SW 1271 (cell line): Measurements from ENCODE around the gene NHP2.
A peak's percentile ranks its signal among the peaks of the same experiment; 100 is the strongest.
"Not testable (repeated sequence)": the region's sequence is repeated elsewhere in the genome, so short reads cannot be mapped to it uniquely, and the experiment has no call there.

Experiments used
- DNase-seq, 2 experiments: peaks; one replicate each; lab custom pipeline; 2025; lab: John Stamatoyannopoulos, UW

Gene NHP2

DNA sequence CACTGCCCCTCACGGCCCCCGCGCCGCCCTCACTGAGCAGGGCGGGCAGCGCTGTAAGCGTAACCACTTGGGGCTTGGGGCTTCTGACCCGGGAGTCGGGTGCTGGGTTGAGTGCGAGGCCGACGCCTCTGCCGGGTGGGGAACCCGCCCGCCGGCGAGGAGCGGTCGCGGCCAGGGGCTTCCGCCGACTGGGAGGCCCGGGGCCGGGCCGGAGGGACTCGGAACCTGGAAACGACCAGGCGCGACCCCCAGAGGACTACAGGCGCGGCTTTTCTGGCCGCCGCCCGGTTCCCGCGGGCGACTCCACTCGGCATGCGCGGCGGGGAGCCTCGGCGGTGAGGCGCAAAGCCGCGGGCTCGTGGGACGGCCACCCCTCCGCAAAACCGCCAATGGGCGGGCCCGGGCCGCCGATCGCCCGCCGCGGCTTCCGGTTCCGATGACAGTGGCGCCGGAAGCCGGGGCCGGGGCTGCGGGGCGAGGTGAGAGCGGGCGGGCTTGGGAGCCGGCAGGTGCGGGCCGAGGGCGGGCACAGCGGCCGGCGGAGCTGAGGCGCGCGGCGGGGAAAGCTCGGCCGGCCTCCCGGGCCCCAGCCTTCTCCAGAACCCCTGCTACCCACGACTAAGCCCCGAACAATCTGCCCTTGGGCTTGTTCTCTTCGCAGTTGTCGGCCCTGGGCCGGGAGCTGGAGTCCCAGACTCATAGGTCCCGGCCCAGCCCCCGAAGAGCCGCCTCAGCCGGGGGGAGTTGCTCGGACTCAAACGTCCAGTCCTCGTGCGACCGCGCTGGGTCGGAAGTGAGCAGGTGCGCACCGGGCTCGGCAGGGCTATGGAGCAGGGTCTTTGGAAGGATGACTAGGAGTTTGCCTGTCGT lies 22.9 kb downstream of the NHP2 start, which contains the start of gene RMND5B:
Gene RMND5B, plus strand, starts transcription at position 439 of the 870 bp plus-strand sequence. CDS start 7,106 bp downstream, outside the sequence.
- DNase-seq = peak; percentile 41 to 80

DNA sequence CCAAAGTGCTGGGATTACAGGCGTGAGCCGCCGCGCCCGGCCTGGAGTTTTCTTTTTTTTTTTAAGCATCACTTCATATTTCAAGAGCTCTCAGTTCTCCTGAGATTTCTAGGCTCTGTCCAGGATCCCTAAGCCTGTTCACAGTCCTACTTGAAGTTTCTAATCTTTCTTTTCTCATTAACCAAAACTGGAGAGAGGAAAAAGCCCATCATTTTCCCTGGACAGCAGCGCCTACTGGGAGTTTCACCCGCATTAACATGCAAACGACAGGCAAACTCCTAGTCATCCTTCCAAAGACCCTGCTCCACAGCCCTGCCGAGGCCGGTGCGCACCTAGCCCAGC lies 23.5 kb downstream of the NHP2 start:
- DNase-seq = not testable (repeated sequence)

DNA sequence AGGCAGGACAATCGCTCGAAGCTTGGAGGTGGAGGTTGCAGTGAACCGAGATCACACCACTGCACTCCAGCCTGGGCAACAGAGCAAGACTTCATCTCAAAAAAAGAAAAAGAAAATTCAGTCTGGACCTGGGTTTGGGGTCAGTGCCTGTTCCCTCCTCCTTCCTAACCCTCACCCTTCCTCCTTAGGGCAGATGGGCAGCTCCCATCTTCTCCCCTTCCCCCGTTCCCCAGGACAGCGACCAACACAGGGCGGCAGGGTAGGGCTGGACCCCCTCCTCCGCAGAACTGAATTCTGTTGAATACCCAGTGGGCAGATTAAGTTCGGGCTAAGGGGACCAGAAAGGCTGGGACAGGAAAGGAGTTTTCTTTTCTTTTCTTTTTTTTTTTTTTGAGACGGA lies 24.4 kb downstream of the NHP2 start:
- DNase-seq = no peak

GRCh38 chr5:178127300-178128009 lies 26.2 kb downstream of the NHP2 start:
- not testable (repeated sequence) for DNase-seq

DNA sequence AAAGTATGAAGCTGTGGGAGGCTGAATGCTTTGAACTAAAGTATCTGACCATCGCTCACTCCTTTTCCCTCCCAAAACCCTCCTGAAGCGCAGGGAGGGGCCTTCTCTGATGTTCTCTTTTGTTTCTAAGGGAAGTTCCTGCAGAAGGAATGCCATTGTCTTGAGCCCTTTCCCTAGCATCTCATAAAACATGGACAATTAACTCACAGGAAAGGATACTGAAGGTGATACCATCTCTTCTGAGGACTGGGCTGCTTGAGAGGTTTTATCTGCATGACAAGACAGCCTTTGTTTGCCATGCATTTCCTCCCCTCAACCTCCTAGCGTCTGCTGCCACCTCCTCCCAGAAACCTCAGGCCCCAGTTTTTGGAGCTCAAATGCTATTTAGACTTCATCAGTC lies 27.1 kb downstream of the NHP2 start:
- no peak for DNase-seq

- no peak for DNase-seq
Measured at GRCh38 chr5:178125253-178125906, 28.3 kb downstream of the NHP2 start.

GRCh38 chr5:178123966-178124925 lies 29.4 kb downstream of the NHP2 start:
- no peak for DNase-seq

GRCh38 chr5:178123094-178123965 lies 30.4 kb downstream of the NHP2 start:
- DNase-seq = no peak

DNA sequence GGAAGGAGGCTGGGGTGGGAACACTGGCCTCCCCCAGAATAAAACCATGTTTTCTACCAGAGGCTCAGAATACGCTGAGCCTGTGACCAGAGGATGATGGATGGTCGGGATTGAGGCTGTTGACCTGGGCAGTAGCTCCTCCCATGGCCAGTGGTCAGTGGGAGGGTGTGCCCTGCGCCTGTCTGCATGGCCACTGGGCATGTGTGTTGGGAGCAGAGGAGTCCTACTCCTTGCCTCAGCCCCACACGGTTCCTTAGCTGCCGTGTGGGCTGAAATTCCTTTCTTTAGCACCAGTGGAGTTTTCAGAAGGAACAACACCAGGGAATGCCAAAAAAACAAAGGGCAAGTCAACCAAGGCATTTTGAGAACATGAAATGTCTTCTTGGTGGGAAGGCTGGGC lies 31.3 kb downstream of the NHP2 start:
- no peak for DNase-seq

DNA sequence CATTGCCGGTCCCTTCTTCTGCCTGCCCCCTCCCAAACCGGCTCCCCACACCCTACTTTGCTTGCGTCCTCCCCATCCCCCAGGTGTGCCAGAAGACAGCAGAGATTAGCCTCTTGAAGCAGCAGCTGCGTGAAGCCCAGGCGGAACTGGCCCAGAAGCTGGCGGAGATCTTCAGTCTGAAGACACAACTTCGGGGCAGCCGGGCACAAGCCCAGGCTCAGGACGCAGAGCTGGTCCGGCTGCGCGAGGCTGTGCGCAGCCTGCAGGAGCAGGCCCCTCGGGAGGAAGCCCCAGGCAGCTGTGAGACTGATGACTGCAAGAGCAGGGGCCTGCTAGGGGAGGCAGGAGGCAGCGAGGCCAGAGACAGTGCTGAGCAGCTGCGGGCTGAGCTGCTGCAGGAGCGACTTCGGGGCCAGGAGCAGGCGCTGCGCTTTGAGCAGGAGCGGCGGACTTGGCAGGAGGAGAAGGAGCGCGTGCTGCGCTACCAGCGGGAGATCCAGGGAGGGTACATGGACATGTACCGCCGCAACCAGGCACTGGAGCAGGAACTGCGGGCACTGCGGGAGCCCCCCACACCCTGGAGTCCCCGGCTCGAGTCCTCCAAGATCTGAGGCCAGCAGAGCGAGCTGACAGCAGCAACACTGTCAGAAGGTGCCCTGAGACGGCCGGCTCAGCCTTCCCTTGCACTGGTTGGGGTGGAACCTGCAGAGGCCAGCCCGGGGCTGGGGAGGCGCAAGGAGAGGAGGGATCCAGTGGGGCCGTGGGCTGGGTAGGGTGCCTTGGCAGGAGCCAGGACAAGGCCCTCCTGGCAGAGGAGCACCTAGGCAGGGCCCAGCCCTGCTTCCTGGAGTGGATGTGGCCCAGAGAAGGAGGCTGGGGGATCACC lies 32.1 kb downstream of the NHP2 start:
- DNase-seq = no peak

- DNase-seq = peak in 1 of 2 experiments; percentile 53
Measured at GRCh38 chr5:178120607-178121357, 32.9 kb downstream of the NHP2 start.

- no peak for DNase-seq
Measured at GRCh38 chr5:178119915-178120606, 33.6 kb downstream of the NHP2 start.

- DNase-seq = no peak
Measured at GRCh38 chr5:178117923-178118701, 35.6 kb downstream of the NHP2 start.

GRCh38 chr5:178116143-178116885 lies 37.4 kb downstream of the NHP2 start:
- no peak for DNase-seq

- no peak for DNase-seq
Measured at GRCh38 chr5:178115814-178116142, 37.9 kb downstream of the NHP2 start.

GRCh38 chr5:178115136-178115813 lies 38.4 kb downstream of the NHP2 start:
- DNase-seq = no peak
